Kidney epithelial cell (primary cell): ENCODE results near the gene CACNA1I. TPM values are rescaled to one million over a fixed set of nuclear protein-coding genes. Genes with fewer than 3 reads are reported as not detected.
A peak's percentile ranks its signal among the peaks of the same experiment; 100 is the strongest.

Source experiments
- DNase-seq: peaks from one replicate; pipeline ENCODE4 v3.0.0-alpha.2; 2010; ENCODE audit warnings: low read depth
- H3K27me3 ChIP-seq: 2 replicates; pipeline ENCODE4 v1.6.0; 2011; ENCODE audit warnings: low read length; ENCODE audit not compliant: control insufficient read depth, insufficient read depth
- H3K36me3 ChIP-seq: 2 replicates; pipeline ENCODE4 v1.5.1; 2011; ENCODE audit warnings: low read length; ENCODE audit not compliant: control insufficient read depth, insufficient read depth
- H3K4me3 ChIP-seq: 2 replicates; pipeline ENCODE4 v1.5.1; 2011; ENCODE audit warnings: low read depth, mild to moderate bottlenecking, control low read depth, low read length
- total RNA-seq: library from RNA; depleted of rRNA; stranded (reverse); fragments of >200 nt; gene quantifications from 2 replicates; pipeline ENCODE4 v1.2.3, GENCODE V29; 2015
- TF ChIP-seq, protein P1 (sequence below): IDR thresholded peaks from 2 replicates; pipeline ENCODE4 v1.5.1; 2011; ENCODE audit warnings: mild to moderate bottlenecking, moderate library complexity, low read length, control low read depth, inconsistent platforms; ENCODE audit not compliant: insufficient read depth, poor library complexity, severe bottlenecking

Gene CACNA1I
- total RNA-seq, 1 donor from 2014 or later, result not detected

DNA sequence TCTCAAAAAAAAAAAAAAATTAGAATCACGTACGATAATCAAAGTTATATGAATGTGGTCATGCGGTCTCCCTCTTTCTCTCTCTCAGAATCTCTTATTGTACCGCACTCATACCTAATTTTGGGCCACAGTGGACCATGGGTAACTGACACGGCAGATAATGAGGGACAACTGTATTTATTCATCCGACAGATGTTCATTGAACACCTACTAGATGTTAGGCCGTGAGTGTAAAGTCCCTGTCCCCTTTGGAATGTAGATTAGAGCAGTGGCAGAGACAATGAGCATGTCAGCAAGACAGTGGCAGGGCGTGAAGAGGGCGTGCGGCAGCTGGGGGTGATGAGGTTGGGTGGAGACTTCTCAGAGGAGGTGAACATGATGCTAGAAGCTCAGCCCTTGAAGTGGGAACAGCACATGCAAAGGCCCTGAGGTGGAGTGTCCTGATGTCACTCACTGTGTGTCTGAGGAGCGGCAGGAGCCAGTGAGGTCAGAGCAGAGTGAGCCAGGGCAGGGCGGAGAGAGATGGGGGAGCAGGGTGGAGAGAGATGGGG lies 25.1 kb downstream of the CACNA1I start:
- no peak for DNase-seq
- peaks cover 29% of the 10 kb centered on the region for H3K27me3 ChIP-seq
- H3K4me3 ChIP-seq, result no peak overlapping the region
- no peaks in the 10 kb centered on the region for H3K36me3 ChIP-seq
- TF ChIP-seq, protein P1, sequence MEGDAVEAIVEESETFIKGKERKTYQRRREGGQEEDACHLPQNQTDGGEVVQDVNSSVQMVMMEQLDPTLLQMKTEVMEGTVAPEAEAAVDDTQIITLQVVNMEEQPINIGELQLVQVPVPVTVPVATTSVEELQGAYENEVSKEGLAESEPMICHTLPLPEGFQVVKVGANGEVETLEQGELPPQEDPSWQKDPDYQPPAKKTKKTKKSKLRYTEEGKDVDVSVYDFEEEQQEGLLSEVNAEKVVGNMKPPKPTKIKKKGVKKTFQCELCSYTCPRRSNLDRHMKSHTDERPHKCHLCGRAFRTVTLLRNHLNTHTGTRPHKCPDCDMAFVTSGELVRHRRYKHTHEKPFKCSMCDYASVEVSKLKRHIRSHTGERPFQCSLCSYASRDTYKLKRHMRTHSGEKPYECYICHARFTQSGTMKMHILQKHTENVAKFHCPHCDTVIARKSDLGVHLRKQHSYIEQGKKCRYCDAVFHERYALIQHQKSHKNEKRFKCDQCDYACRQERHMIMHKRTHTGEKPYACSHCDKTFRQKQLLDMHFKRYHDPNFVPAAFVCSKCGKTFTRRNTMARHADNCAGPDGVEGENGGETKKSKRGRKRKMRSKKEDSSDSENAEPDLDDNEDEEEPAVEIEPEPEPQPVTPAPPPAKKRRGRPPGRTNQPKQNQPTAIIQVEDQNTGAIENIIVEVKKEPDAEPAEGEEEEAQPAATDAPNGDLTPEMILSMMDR, result no peak

DNA sequence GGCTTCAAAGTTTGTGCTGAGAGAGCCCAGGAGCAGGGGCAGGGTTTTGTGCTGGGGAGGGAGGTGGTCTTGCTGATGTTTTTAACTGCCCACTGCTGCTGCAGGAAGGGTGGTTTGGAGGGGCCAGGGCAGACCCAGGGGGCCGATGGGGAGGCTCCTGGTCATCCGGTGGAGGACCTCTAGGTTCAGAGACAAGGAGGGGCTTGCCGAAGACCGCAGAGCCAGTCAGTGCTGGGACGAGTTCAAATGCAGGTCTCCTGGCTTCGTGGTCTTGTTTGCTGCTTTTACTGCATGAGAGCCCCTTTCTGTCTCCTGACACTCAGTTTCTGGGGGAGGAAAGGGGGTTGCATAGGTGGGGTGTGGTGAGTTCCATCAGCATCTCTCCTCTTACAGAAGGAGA lies 26.0 kb downstream of the CACNA1I start:
- Histone ChIP-seq H3K4me3 (no peak overlapping the region), H3K36me3 (no peaks in the 10 kb centered on the region), H3K27me3 (peaks cover 31% of the 10 kb centered on the region)
- DNase-seq, result no peak
- TF ChIP-seq, protein P1, result no peak

DNA sequence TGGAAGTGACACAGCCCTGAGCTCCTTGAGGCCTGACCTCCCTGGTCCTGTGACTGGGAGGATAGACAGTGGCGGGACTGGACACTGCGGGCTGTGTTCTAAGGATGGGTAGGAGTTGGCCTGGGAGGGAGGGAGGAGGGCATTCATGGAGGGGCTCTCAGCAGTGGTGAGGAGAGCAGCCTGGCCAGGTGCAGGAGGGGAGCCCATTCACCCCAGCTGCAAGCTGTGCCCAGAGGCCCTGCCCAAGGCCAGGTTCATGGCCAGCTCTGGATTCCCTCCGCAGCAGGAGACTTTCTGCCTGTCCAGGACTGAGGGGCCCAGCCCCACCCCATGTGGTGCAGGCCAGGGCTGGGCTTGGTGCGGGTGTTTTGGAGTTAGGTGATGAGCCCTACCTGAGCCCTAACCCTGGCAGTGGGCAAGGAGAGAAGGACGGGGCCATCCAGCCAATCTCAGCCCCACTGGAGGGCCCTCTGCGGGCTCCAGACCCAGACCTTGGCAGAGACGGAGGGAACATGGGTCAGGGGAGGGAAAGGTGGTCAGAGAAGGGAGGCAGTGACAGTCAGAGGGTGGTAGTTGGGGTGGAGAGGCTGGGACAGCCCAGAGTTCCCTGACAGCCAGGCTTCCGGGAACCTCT lies 26.8 kb downstream of the CACNA1I start:
- H3K27me3 ChIP-seq, result peaks cover 31% of the 10 kb centered on the region
- TF ChIP-seq, protein P1, result no peak
- no peak for DNase-seq

DNA sequence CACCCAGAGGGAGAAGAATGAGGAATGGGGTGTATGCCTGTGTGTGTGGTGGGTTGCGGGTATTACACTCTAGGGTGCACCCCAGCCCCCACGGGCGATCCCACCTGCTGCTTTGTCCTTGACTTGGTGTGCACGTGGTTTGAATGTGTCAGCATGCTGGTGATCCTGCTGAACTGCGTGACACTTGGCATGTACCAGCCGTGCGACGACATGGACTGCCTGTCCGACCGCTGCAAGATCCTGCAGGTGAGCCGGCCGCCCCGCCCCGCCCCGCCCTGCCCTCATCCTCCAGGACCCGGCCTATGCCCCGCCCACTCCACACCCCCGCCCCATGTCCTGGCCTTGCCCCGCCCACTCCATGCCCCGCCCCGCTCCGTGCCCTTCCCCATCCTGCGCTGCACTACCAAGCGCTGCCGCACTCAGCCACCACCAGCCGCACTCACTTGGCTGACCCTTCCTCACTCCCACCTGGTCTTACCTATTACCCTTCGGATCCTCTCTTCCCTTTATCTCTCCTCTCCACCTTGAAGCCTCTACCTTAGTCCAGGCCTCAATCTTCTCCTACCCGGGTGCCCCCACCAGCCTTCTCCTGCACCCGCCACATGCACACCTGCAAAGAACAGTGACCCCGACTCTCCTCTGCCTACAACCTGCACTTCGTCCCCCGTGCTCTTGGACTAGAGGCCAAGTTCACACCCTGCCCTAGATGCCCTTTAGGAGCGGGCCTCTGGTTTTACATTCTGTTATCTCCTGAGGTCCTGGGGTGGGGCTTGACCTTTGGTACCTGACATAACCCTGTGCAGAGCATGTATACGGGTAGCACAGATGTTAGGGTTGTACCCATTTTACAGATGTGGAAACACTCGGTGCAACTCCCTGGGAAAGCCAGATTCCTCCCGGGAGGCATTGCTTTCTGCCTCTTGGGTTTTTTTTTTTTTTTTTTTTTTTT lies 27.7 kb downstream of the CACNA1I start:
- Histone ChIP-seq H3K36me3 (no peaks in the 10 kb centered on the region), H3K4me3 (no peak overlapping the region), H3K27me3 (peaks cover 31% of the 10 kb centered on the region)
- TF ChIP-seq, protein P1, result peak; percentile 2
- DNase-seq, result no peak

More for the DNA sequence above, 26.8 kb downstream of the CACNA1I start:
- Histone ChIP-seq H3K4me3 (no peak overlapping the region), H3K36me3 (no peaks in the 10 kb centered on the region)

DNA sequence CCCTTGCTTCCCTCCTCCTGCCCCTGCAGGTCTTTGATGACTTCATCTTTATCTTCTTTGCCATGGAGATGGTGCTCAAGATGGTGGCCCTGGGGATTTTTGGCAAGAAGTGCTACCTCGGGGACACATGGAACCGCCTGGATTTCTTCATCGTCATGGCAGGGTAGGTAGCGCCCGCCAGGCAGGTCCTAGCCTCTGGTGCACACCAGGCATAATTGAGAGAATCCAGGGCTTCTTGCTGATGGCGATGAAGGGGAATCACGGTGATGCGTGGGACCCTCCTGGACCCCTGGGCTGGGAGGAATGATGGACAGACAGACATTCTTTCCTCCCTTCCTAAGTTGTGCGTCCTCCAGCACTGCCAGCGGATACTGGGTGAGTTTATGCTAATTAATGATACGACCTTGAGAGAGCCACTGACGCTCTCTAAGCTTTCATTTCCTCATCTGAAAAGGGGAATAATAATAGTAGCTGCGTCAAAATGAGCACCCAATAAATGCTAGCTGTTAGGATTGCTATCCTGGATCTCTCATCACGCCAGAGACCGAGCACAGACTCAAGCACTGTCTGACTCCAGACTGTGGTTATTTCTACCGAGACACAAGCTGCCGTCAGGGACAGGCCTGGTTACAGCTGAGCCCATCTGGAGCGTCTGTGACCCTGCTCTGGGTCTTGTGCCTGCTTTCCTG lies 30.1 kb downstream of the CACNA1I start:
- TF ChIP-seq, protein P1, result no peak
- Histone ChIP-seq H3K4me3 (no peak overlapping the region), H3K27me3 (peaks cover 31% of the 10 kb centered on the region), H3K36me3 (no peaks in the 10 kb centered on the region)
- no peak for DNase-seq
